ENCODE data around the gene HEATR5A.
"Not testable (repeated sequence)": the region's sequence is repeated elsewhere in the genome, so short reads cannot be mapped to it uniquely, and the experiment has no call there.

Gene HEATR5A

DNA sequence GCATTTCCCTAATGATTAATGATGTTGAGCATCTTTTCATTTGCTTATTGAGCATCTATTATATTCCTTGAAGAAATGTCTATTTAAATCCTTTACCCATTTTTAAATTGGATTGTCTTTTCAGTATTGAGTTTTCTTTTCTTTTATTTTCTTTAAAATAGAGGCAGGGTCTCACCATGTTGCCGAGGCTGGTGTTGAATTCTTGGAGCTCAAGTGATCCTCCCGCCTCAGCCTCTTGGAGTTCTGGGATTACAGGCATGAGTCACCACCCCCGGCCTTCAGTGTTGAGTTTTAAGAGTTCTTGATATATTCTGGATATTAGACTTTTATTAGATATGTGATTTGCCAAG lies 139.5 kb downstream of the HEATR5A start:
- FAIRE-seq: no peak

DNA sequence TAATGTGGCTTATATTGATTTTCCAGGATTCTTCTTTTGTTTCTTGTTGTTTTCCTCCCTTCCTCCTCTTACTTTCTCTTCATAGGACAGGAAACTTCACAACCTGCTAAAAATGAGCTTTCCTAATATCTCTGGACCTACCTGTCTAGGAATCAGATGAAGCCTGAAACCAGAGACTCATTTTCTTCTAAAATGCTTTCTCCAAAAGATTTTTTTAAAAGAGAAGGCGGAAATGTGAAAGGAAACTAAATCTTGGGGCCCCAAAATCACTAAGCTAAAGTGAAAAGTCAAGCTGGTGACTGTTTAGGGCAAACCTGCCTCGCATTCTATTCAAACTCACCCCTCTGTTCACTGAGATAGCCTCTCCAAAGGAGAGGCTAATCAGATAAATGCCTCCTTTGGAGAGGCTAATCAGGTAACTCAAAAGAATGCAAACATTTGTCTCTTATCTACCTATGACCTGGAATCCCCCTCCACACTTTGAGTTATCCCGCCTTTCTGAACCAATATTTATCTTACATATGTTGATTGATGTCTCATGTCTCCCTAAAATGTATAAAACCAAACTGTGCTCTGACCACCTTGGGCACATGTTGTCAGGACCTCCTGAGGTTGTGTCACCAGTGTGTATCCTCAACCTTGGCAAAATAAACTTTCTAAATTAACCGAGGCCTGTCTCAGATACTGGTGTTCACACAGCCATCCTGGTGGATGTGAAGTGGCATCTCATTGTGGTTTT lies 140.0 kb downstream of the HEATR5A start:
- no peak for FAIRE-seq

DNA sequence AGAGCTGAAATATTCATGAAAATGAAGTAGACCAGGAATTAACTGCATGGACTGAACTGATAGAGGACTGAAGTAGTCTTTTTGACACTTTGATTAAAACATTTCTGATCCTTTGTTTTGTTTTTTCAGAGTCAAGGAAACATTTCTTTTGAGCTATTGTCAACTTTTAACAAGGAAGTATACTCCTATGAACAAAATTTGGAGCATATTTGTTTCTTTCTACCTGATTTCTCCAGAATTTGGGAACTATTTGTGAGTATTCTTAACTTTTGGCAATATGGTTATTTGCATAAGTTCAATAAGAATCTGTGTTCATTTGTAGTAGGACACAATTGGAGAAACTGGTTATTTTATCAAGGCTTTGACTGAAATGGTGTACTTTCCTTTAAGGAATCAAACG lies 141.5 kb downstream of the HEATR5A start:
- no peak for FAIRE-seq

DNA sequence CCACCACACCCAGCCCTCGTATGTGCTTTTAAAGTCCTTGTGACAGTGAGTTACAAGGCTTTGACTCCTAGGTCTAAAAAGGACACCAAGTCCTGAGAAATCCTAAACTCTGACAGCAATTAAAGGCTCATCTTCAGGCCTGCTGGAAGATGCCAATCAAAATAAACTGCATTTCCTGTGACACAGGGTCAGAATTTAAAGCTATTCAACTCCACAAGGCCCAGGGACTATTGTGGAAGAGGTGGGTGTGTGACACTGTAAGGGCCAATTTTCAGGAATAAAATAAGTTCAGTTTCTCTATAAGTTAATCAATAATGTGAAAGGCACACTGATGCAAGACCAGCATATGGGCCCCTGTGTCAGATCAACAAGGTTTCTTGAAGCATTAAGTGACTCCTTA lies 143.3 kb downstream of the HEATR5A start:
- no peak for FAIRE-seq

- FAIRE-seq: not testable (repeated sequence)
Observed at GRCh38 chr14:31276417-31276816, 143.9 kb downstream of the HEATR5A start.

DNA sequence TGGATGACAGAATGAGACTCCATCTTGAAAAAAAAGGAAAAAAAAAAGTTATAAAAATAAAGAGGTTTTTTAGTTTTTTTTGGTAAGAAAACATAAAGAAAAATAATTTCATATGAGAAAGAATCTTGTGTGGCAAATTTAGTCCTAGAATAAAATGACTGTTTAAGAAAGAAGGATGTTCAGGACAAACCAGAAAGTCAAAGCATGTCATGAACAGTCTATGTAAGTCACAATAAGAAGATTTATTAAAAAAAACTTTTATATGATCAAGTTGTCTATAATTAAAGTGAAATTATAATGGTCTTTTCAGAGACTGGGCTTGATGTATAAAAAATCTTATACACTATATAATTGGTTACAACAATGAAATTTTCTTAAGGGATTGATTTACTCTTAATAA lies 144.6 kb downstream of the HEATR5A start:
- peak; percentile 62 for FAIRE-seq

GRCh38 chr14:31271648-31272047 lies 148.7 kb downstream of the HEATR5A start:
- no peak for FAIRE-seq

DNA sequence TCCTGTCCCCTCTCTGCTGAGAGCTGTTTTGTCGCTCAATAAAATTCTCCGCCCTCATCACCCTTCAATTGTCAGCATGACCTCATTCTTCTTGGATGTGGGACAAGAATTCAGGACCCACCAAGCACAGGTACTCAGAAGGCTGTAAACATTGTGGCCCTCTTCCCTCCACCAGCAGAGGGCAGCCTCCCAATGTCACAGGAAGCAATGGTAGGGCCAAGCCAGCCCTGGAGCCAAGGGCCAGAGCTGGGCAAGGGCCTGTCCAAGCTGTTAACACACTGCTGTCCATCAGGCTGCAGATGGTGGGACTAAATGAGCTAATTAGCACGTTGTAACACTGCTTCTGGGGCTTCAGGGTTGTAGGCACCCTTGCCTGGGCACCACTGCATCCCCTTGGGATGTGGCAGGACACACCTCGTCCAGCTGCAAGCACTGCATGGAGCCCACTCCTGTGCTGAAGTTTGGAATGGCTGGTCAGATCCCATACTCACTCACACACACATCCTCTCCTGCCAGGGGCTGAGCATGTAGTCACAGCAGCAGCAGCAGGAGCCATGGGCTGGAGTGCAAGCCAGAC lies 150.1 kb downstream of the HEATR5A start:
- no peak for FAIRE-seq

GRCh38 chr14:31269634-31270195 lies 150.6 kb downstream of the HEATR5A start:
- no peak for FAIRE-seq

- FAIRE-seq: no peak
Observed at GRCh38 chr14:31268216-31268615, 152.1 kb downstream of the HEATR5A start.

DNA sequence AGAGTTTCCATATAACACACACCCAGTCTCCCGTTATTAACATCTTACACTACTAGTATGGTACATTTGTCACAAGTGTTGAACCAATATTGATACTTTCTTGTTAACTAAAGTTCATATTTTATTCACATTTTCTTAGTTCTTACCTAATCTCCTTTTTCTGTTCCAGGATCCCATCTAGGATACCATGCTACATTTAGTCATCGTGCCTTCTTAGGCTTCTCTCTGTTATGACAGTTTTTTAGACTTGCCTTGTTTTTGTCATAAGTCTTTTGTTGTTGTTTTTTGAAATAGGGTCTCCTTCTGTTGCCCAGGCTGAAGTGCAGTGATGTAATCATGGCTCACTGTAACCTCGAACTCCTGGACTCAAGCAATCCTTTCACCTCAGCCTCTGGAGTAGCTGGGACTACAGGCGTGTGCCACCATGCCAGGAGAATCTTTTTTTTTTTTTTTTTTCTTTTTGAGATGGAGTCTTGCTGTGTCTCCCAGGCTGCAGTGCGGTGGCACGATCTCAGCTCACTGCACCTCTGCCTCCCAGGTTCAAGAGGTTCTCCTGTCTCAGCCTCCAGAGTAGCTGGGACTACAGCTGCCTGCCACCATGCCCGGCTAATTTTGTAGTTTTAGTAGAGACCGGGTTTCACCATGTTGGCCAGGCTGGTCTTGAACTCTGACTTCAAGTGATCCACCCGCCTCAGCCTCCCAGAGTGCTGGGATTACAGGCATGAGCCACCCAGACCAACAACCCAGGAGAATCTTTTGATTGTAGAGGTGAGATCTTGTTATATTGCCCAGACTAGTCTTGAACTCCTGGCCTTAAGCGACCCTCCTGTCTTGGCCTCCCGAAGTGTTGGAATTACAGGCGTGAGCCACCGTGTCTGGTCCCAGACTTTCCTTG lies 153.7 kb downstream of the HEATR5A start:
- no peak for FAIRE-seq

GRCh38 chr14:31265701-31266398 lies 154.5 kb downstream of the HEATR5A start:
- no peak for FAIRE-seq

GRCh38 chr14:31263485-31264133 lies 156.7 kb downstream of the HEATR5A start:
- FAIRE-seq: no peak

DNA sequence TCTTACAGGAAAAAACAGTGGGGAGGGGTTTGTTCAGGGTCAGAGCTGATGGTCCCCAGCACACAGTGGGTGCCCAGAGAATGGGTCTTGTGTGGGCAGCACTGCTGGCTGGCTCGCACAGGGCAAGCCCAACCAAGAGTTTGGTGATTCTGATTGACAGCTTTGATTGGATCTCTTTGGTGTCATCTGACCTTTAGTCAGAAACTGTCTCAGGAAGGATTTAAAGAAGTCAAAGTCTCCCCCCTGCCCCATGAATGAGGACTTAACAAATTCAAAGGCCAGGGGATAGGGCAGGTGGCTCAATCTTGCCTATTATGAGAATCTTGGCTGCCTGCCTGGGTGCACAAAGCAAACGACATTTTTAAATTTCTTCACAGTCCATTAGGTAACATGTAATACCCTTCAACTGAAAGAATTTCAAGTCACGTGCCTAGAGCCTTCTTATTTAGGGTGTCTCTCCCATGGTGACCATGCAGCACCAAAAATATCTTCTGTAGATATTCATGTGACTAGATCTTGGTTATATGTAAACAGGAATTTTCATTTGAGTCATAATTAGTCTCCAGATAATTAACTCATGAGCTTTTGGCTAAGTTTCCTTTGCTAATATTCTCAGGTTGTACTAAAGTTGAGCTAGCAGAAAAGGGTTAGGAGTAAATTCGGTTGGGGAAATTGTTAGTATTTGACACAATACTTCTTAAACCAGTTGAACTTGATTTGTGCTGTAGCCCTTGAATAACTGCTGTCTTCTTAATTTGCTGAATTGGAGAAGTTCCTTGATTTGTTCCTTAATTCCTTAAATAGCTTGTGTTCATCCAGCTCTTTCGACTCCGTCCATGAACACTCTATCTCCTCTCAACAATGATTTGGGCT lies 158.3 kb downstream of the HEATR5A start:
- no peak for FAIRE-seq

DNA sequence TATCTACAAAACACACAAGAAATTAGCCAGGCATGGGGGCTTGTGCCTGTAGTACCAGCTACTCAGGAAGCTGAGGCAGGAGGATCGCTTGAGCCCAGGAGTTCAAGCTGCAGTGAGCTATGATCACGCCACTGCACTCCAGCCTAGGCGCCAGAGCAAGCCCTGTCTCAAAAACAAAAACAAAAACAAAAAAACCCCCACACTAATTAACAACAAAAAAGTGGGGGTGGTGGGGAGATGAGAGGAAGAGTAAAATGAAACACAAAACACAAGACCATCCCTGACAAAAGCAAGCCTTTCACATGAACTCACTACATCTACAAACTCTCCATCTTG lies 158.9 kb downstream of the HEATR5A start:
- no peak for FAIRE-seq

DNA sequence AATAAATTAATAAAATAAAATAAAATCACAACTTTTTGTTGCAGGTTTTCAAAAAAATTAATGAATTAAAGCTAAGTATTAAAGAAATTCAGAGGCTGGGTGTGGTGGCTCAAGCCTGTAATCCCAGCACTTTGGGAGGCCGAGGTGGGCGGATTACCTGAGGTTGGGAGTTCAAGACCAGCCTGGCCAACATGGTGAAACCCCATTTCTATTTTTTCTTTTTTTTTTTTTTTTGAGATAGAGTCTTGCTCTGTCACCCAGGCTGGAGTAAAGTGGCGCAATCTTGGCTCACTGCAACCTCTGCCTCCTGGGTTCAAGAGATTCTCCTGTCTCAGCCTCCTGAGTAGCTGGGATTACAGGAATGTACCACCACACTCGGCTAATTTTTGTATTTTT lies 161.3 kb downstream of the HEATR5A start:
- FAIRE-seq: not testable (repeated sequence)

DNA sequence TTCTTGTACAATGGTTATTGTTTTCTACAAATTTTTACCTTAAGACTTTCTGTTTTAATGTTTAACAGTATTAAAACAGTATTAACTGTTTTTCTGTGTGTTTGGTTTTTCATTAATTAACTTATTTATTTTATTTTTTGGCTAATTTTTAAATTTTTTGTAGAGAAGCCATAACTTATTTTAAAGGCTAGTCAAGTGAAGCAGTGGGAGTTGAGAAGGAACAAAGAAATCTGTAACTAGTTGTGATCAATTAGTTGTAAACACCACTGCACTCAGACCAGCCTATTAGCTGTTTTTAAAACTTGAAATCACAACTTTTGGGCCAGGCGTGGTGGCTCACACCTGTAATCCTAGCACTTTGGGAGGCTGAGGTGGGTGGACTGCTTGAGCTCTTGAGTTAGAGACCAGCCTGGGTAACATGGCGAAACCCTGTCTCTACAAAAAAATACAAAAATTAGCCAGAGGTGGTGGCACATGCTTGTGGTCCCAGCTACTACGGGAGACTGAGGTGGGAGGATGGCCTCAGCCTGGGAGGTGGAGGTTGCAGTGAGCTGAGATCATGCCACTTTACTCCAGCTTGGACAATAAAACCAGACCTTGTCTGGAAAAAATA lies 161.8 kb downstream of the HEATR5A start:
- FAIRE-seq: no peak

GRCh38 chr14:31257554-31258426 lies 162.6 kb downstream of the HEATR5A start:
- not testable (repeated sequence) for FAIRE-seq

DNA sequence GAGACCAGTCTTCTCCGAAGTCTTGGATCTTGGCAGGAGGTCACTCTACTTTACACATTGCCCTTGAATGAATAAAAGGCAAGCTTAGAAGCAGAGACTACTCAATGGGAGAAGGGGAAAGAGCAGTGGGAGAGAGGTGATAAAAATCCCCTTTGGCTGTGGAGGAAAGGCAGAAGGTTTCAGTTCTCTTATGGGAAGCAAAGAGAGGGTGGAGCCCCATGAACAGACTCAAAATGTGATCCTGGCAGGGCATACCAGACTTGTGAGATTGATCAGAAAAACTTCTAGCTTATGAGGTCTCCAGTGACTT lies 163.2 kb downstream of the HEATR5A start:
- no peak for FAIRE-seq
